Mammary epithelial cell (primary cell): ENCODE results near the gene DACH2.

Source experiments
- EZH2 ChIP-seq: IDR thresholded peaks from 2 replicates; pipeline ENCODE4 v1.6.1; 2012; ENCODE audit warnings: low read length, inconsistent platforms, borderline replicate concordance
- TF ChIP-seq, protein P1 (sequence below), 2 donors: IDR thresholded peaks in 1 of 2; conservative IDR thresholded peaks in 1 of 2; 2 replicates each; pipeline ENCODE4 v1.5.1; 2011 to 2012; ENCODE audit warnings: inconsistent platforms in 2 of 2, low read length in 2 of 2, mild to moderate bottlenecking in 2 of 2, control low read depth in 1 of 2, low read depth in 1 of 2; ENCODE audit not compliant: insufficient read depth in 1 of 2; ENCODE audit errors: extremely low read depth in 1 of 2

- TF ChIP-seq, protein P1, sequence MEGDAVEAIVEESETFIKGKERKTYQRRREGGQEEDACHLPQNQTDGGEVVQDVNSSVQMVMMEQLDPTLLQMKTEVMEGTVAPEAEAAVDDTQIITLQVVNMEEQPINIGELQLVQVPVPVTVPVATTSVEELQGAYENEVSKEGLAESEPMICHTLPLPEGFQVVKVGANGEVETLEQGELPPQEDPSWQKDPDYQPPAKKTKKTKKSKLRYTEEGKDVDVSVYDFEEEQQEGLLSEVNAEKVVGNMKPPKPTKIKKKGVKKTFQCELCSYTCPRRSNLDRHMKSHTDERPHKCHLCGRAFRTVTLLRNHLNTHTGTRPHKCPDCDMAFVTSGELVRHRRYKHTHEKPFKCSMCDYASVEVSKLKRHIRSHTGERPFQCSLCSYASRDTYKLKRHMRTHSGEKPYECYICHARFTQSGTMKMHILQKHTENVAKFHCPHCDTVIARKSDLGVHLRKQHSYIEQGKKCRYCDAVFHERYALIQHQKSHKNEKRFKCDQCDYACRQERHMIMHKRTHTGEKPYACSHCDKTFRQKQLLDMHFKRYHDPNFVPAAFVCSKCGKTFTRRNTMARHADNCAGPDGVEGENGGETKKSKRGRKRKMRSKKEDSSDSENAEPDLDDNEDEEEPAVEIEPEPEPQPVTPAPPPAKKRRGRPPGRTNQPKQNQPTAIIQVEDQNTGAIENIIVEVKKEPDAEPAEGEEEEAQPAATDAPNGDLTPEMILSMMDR (conservative IDR thresholded peaks at IDR 0.05 in 1 of 2, IDR thresholded peaks at IDR 0.05 in 1 of 2; ENCODE audit: extremely low read depth in 1 of 2, insufficient read depth in 1 of 2, low read depth in 1 of 2, low read length in 2 of 2), result no peak
- TF ChIP-seq EZH2, result no peak
Measured at GRCh38 chrX:86370927-86371326, 222.7 kb downstream of the DACH2 start.
